ENCODE data around the gene LYPD6.

LYPD6 gene

DNA sequence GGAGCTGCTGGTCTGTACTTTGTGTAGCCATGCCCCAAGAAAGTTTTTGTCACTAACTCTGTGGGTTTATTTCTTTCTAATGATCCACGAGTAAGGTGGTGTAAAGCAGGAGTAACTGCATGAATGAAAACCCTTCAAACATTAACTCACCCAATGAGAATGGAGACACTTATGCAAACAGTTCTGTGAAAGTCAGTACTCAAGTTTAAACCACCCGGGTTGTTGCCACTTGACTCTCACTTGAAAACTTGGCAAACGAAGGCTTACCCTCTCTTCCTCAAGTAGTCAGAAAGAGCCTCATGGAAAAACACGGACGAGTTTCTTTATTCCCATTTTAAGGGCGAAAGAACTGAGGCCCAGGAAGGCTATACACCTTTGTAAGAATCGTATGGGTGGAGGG lies 139.7 kb downstream of the LYPD6 start:
- Mint-ChIP-seq H3K27ac (no peak overlapping the region), H3K4me3 (no peak overlapping the region)

DNA sequence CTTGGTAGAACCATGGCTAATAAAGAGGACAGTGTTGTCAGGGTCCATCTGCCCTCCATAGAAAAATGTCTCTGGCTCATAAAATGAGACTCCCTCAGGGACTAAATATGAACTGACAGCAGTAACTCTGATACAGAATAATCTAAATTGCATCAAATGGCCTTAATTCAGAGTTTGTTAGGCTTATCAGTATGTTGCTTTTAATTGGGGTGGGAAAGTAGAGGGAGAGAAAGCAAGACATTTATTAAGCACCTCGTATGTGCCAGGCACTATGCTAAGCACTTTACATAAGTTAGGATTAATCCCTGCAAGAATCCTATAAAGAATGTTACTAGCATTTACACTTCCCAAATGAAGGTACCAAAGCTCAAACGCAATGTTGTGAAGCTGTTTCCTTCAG lies 142.0 kb downstream of the LYPD6 start:
- TF ChIP-seq, protein P1, sequence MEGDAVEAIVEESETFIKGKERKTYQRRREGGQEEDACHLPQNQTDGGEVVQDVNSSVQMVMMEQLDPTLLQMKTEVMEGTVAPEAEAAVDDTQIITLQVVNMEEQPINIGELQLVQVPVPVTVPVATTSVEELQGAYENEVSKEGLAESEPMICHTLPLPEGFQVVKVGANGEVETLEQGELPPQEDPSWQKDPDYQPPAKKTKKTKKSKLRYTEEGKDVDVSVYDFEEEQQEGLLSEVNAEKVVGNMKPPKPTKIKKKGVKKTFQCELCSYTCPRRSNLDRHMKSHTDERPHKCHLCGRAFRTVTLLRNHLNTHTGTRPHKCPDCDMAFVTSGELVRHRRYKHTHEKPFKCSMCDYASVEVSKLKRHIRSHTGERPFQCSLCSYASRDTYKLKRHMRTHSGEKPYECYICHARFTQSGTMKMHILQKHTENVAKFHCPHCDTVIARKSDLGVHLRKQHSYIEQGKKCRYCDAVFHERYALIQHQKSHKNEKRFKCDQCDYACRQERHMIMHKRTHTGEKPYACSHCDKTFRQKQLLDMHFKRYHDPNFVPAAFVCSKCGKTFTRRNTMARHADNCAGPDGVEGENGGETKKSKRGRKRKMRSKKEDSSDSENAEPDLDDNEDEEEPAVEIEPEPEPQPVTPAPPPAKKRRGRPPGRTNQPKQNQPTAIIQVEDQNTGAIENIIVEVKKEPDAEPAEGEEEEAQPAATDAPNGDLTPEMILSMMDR (IDR thresholded peaks at IDR 0.05), result no peak
- no peaks in the 10 kb centered on the region for H3K9me3 Mint-ChIP-seq
- H3K4me3 Mint-ChIP-seq, result no peak overlapping the region
- DNase-seq, result no peak
- no peak overlapping the region for H3K27ac Mint-ChIP-seq
- H3K27me3 Mint-ChIP-seq (ENCODE audit: low read depth, poor library complexity), result no peaks in the 10 kb centered on the region
- no peaks in the 10 kb centered on the region for H3K4me1 Mint-ChIP-seq
- H3K36me3 Mint-ChIP-seq (ENCODE audit: low read depth), result peaks cover 52% of the 10 kb centered on the region

More for the DNA sequence above, 139.7 kb downstream of the LYPD6 start:
- peaks cover 13% of the 10 kb centered on the region for H3K4me1 Mint-ChIP-seq
- H3K36me3 Mint-ChIP-seq (ENCODE audit: low read depth), result peaks cover 48% of the 10 kb centered on the region
- H3K27me3 Mint-ChIP-seq (ENCODE audit: low read depth, poor library complexity), result no peaks in the 10 kb centered on the region
- no peaks in the 10 kb centered on the region for H3K9me3 Mint-ChIP-seq
- no peak for DNase-seq
- TF ChIP-seq, protein P1 (IDR thresholded peaks at IDR 0.05), result no peak

DNA sequence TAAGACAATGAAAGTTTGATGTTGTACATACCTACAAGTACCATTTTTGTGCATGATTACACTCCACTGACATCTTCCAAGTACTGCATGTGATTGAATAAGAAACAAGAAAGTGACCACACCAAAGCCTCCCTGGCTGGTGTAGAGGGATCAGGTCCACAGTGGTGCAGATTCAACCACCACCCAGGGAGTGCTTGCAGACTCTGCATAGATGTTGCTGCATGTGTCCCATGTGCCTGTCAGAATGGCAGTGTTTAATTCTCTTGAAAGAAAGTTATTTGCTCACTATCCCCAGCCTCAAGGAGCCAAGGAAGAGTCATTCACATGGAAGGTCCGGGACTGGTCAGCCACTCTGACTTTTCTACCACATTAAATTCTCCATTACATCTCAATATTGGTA lies 142.7 kb downstream of the LYPD6 start:
- H3K4me1 Mint-ChIP-seq, result no peaks in the 10 kb centered on the region
- DNase-seq, result no peak
- no peaks in the 10 kb centered on the region for H3K27me3 Mint-ChIP-seq (ENCODE audit: low read depth, poor library complexity)
- TF ChIP-seq, protein P1 (IDR thresholded peaks at IDR 0.05), result no peak
- no peak overlapping the region for H3K4me3 Mint-ChIP-seq
- H3K9me3 Mint-ChIP-seq, result no peaks in the 10 kb centered on the region
- peaks cover 52% of the 10 kb centered on the region for H3K36me3 Mint-ChIP-seq (ENCODE audit: low read depth)
- H3K27ac Mint-ChIP-seq, result peak overlapping the region; percentile 40

DNA sequence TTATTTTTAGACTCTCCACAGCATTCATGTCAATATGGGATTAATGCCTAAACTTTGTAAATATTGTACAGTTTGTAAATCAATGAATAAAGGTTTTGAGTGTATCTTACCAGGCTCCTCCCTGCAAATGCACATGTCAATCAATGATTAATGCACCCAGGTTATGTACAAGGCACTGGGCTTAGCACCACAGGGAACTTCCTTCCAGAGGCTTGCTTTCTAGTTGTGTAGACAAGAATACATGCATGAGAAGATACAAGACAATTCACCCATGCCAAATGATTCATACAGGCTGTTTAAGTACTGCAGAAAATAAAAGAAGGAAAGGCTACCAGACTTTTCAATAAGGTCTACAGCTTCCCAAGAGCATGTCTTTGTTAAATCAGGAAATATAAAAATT lies 143.1 kb downstream of the LYPD6 start:
- H3K9me3 Mint-ChIP-seq, result no peaks in the 10 kb centered on the region
- no peak overlapping the region for H3K4me3 Mint-ChIP-seq
- TF ChIP-seq, protein P1 (IDR thresholded peaks at IDR 0.05), result no peak
- H3K4me1 Mint-ChIP-seq, result no peaks in the 10 kb centered on the region
- DNase-seq, result no peak
- H3K27ac Mint-ChIP-seq, result no peak overlapping the region
- peaks cover 52% of the 10 kb centered on the region for H3K36me3 Mint-ChIP-seq (ENCODE audit: low read depth)
- H3K27me3 Mint-ChIP-seq (ENCODE audit: low read depth, poor library complexity), result no peaks in the 10 kb centered on the region

DNA sequence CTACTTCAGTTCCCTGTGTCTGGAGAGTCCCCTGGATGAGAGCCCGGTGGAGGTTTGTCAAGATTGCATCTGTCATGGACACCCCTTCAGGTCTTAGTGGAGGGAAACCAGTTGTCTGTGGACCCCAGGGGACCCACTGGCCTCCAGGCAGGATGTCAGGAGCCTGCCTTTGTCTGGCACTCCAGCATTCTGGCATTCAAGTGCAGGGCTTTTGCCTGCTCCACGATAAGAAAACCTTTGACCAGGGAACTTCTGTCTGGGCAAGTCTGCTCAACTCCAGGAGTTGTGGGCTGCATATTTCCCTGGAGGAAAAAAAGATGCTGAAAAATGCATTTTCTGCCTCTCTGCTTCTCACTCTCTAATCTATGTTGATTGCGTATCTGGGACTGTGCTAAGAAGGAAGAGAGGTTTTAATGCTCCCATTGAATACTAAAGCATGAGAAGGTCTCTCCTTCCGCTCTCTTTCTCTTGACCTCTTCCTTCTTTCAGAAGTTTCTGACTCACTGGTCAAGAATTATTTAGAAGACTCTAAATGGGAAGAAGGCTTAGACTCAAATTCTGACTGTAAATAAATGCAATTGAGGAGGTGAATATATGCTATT lies 152.7 kb downstream of the LYPD6 start:
- Mint-ChIP-seq H3K4me3 (no peak overlapping the region), H3K4me1 (peaks cover 9% of the 10 kb centered on the region), H3K36me3 (ENCODE audit: low read depth) (no peaks in the 10 kb centered on the region), H3K27ac (no peak overlapping the region), H3K9me3 (no peaks in the 10 kb centered on the region), H3K27me3 (ENCODE audit: low read depth, poor library complexity) (no peaks in the 10 kb centered on the region)
- TF ChIP-seq, protein P1 (IDR thresholded peaks at IDR 0.05), result no peak
- DNase-seq, result no peak

DNA sequence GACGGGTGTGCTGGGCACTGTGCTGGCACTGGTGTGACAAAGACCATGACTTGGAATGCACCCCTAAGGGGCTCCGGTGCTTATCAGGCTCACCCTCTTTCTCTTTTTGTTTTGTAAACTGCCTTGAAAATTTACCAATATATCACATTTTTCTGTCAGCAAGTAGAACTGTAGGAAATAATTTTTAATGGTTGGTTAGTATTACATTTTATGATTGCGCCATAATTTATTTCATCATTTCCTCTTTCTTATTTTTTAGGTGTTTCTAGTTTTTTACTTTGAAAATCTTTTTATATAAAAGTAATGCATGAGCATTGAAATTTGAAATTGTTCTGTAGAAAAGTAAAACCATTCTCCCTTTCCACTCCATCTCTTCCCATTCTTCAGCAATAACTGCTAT lies 156.3 kb downstream of the LYPD6 start:
- TF ChIP-seq, protein P1 (IDR thresholded peaks at IDR 0.05), result no peak
- H3K36me3 Mint-ChIP-seq (ENCODE audit: low read depth), result no peaks in the 10 kb centered on the region
- H3K9me3 Mint-ChIP-seq, result no peaks in the 10 kb centered on the region
- peaks cover 16% of the 10 kb centered on the region for H3K4me1 Mint-ChIP-seq
- no peak overlapping the region for H3K27ac Mint-ChIP-seq
- no peak overlapping the region for H3K4me3 Mint-ChIP-seq
- peaks cover 5% of the 10 kb centered on the region for H3K27me3 Mint-ChIP-seq (ENCODE audit: low read depth, poor library complexity)
- DNase-seq, result no peak
